GM12873 (cell line): ENCODE data around the gene CCDC183.

Source experiments
- TF ChIP-seq, protein P1 (sequence below): IDR thresholded peaks from 2 replicates; pipeline ENCODE4 v1.5.1; 2012; ENCODE audit warnings: low read depth, mild to moderate bottlenecking, moderate library complexity, low read length, control low read depth; ENCODE audit not compliant: insufficient read depth; ENCODE audit errors: missing control alignments

Gene CCDC183

DNA sequence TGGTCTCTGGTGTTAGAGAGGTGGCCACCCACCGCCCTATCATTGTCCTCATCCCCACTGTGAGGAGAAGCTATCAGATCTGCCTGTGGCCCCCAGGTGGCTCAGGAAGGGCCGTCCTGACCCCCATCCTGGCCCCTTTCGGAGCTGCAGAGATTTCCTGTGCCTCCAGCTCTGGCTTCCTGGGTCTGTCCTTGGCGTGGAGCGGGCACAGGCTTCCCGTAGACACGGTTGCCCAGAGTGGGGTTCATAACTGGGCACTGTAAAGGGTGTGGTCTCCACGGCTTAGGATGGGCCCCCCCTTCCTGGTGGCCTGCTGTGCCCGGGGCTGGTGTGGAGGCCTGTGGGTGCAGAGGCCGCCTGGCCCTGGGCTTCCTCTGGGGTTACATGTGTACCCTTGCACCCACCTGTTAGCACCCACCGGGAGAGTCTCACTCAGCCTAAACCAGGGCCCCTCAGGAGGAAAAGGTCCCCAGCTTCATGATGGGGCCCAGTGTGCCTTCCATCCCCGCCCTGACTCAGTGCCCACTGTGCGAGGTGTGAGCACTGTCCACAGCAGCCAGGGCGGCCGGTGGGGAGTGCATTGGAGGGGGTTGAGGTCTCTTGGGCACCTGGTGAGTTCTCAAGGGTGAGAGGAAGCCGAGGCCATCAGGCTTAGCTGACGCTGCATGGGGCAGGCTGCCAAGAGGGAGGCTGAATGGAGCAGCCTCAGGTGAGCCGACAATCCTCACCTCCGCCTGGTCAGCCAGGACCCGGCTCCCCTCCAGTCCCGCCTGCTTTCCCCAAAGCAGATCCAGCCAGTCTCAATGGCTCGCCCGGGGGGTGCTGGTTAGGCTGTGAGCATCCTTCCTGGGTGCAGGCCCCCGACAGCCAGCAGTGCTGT is 30.8 kb downstream of the CCDC183 start:
- TF ChIP-seq, protein P1, sequence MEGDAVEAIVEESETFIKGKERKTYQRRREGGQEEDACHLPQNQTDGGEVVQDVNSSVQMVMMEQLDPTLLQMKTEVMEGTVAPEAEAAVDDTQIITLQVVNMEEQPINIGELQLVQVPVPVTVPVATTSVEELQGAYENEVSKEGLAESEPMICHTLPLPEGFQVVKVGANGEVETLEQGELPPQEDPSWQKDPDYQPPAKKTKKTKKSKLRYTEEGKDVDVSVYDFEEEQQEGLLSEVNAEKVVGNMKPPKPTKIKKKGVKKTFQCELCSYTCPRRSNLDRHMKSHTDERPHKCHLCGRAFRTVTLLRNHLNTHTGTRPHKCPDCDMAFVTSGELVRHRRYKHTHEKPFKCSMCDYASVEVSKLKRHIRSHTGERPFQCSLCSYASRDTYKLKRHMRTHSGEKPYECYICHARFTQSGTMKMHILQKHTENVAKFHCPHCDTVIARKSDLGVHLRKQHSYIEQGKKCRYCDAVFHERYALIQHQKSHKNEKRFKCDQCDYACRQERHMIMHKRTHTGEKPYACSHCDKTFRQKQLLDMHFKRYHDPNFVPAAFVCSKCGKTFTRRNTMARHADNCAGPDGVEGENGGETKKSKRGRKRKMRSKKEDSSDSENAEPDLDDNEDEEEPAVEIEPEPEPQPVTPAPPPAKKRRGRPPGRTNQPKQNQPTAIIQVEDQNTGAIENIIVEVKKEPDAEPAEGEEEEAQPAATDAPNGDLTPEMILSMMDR = no peak

- TF ChIP-seq, protein P1 = no peak
These were observed 31.8 kb downstream of the CCDC183 start for GRCh38 chr9:136827794-136828473.

GRCh38 chr9:136828474-136829140 is 32.5 kb downstream of the CCDC183 start:
- TF ChIP-seq, protein P1 = no peak

GRCh38 chr9:136829412-136829811 is 33.3 kb downstream of the CCDC183 start:
- TF ChIP-seq, protein P1 = no peak

DNA sequence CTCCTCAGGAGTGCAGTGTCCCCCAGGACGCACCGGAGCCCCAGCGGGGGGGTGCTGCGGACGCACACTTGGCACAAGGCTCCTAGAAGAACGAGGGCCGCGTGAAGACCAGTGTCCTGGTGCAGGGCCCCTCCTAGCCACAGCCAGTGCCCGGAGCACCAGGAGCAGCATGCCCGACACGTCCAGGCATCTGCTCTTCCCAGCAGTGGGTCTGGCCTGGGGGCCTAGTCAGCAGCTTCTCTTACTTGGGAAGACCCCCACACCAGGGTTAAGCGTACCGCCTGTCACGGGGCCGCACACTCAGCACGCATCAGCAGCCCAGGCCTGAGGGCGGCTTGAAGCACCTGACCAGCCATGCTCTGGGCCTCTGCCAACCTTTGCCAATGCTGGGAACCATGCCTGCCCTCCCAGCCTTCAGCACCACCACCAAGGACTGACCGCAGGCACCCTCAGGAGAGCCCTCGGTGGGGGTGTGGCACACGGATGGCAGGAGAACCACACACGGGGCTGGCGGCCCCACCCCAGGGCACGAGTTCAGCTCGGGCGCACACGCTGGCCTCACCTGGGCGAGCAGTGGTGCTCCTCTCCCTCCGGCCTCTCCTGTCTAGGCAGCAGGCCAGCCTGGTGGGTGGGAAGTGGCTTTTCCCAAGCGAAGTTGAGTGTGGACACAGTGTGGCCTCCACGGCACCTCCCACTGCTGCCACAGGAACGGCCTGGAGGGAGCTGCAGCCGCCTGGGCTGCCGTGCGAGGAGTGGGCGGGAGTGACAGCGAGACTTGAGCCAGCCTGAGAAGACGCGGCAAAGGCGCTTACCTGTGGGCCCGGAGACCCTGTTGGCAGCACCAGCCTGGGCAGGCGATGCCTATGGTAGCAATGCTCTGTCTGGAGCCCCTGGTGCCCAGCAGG is 34.1 kb downstream of the CCDC183 start:
- TF ChIP-seq, protein P1 = no peak

GRCh38 chr9:136831002-136831719 is 35.0 kb downstream of the CCDC183 start:
- TF ChIP-seq, protein P1 = no peak
